ENCODE data around the gene PHYKPL.
A peak's percentile ranks its signal among the peaks of the same experiment; 100 is the strongest.

Gene PHYKPL

DNA sequence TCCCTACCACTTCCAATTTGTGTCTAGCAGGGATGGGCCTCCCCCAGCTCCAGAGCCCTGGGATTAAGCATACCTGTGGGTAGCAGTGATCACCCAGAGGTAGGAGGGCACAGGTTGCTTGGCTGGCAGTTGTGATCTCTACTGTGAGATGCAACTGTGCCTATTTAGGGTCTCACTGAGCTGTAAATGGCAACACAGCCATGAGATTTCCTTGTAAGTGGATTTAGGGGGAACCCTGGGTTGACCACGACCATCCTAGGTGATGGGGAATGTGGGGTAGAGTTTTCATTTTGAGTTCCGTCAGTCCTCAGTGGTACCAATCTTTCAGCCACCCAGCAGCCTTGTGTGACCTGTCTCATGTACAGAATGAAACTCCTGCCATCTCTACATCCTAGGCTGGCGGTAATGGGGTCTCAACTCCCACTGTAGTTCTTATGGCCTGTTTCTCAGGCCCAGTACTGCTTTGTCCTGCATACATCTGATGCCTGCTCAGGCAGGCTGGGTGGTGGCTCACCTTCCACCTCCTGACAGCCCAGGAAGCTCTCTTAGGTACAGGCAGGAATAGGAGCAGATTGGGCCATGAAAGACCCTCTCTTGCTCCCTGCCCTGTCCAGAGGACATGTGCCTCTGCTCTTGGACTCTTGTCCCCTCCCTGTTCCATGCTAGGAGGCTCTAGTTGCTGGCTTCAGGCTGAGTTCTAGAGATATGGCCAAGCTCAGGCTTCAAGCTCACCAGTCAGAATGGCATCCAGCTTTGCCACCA is 20.2 kb downstream of the PHYKPL start:
- no peaks in the 10 kb centered on the region for H3K9me3 Mint-ChIP-seq
- H3K27ac Mint-ChIP-seq: peak overlapping the region in 1 of 3 experiments; percentile 84
- no peak overlapping the region for H3K4me3 Mint-ChIP-seq
- H3K27me3 Mint-ChIP-seq (ENCODE audit: low read depth): no peaks in the 10 kb centered on the region
- peaks cover 13% of the 10 kb centered on the region for H3K4me1 Mint-ChIP-seq
- H3K36me3 Mint-ChIP-seq (ENCODE audit: low read depth): peaks cover 80% of the 10 kb centered on the region
- TF ChIP-seq, protein P1, sequence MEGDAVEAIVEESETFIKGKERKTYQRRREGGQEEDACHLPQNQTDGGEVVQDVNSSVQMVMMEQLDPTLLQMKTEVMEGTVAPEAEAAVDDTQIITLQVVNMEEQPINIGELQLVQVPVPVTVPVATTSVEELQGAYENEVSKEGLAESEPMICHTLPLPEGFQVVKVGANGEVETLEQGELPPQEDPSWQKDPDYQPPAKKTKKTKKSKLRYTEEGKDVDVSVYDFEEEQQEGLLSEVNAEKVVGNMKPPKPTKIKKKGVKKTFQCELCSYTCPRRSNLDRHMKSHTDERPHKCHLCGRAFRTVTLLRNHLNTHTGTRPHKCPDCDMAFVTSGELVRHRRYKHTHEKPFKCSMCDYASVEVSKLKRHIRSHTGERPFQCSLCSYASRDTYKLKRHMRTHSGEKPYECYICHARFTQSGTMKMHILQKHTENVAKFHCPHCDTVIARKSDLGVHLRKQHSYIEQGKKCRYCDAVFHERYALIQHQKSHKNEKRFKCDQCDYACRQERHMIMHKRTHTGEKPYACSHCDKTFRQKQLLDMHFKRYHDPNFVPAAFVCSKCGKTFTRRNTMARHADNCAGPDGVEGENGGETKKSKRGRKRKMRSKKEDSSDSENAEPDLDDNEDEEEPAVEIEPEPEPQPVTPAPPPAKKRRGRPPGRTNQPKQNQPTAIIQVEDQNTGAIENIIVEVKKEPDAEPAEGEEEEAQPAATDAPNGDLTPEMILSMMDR (IDR thresholded peaks at IDR 0.05; ENCODE audit: unreplicated experiment in 3 of 3): no peak

DNA sequence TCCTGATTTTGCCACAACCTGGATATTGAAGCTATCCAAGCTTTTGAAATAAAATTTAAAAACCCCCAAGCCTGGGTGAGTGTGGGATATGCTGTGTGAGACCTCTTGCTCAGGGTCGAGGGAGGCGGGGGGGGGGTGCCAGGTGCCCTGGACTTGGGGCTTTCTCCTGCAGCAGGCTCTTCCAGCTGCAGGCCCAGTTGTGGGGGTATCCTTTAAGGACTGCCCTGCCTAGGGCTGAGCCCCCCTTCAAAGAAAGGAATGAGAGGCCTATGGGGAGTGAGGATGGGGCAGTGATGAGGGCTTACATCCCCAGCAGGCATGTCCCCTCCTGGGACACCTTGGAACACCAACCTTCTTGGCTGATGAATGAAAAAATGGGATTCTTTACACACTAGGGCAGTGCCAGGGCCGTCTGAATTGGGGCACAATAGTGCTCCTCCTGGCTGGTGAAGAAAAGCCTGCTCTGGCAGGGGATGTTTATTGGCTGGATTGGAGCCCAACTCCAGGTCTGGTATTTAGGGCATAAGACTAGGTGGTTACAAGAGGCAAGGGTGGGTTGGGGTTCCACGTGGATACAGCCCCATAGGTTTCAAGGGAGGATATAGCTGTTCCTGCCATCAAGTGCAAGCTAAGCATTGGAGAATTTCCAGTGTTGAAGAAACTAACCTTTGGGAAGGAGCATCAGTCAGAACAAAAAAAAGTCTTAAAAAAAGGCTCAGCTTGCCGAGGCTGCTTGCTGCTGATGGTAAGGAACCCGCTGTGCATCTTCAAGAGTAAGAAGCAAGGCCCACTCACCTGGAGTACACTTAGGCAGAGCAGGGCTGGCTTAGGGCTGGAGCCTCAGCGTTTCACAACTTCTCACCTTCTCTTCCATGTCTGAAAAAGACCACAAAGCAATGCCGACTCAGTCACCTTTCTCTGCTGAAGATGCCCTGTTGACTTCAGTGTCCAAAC is 21.2 kb downstream of the PHYKPL start:
- H3K4me3 Mint-ChIP-seq: no peak overlapping the region
- TF ChIP-seq, protein P1 (IDR thresholded peaks at IDR 0.05; ENCODE audit: unreplicated experiment in 3 of 3): no peak
- no peaks in the 10 kb centered on the region for H3K27me3 Mint-ChIP-seq (ENCODE audit: low read depth)
- H3K27ac Mint-ChIP-seq: peak overlapping the region in 1 of 3 experiments; percentile 38
- no peaks in the 10 kb centered on the region for H3K9me3 Mint-ChIP-seq
- peaks cover 84% of the 10 kb centered on the region for H3K36me3 Mint-ChIP-seq (ENCODE audit: low read depth)
- peaks cover 23% of the 10 kb centered on the region for H3K4me1 Mint-ChIP-seq

DNA sequence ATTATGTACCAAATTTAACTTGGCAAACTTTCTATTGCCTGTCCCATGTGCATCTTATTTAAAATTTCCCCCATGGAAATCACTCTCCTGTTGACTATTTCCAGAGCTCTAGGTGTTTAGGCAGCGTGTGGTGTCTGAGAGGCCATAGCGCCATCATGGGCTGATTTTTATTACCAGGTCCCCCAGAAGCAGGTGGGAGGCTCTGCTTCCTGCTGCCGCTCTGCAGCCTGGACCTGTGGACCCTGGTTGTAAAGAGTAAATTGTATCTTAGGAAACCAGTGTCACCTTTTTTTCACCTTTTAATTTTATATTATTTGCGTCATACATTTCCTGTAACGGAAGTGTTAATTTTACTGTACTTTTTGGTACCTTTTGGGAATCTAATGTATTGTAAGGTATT is 21.9 kb downstream of the PHYKPL start:
- TF ChIP-seq, protein P1 (IDR thresholded peaks at IDR 0.05; ENCODE audit: unreplicated experiment in 3 of 3): no peak
- Mint-ChIP-seq H3K36me3 (ENCODE audit: low read depth) (peaks cover 86% of the 10 kb centered on the region), H3K27ac (no peak overlapping the region), H3K27me3 (ENCODE audit: low read depth) (no peaks in the 10 kb centered on the region), H3K4me1 (peaks cover 30% of the 10 kb centered on the region), H3K9me3 (no peaks in the 10 kb centered on the region), H3K4me3 (no peak overlapping the region)

DNA sequence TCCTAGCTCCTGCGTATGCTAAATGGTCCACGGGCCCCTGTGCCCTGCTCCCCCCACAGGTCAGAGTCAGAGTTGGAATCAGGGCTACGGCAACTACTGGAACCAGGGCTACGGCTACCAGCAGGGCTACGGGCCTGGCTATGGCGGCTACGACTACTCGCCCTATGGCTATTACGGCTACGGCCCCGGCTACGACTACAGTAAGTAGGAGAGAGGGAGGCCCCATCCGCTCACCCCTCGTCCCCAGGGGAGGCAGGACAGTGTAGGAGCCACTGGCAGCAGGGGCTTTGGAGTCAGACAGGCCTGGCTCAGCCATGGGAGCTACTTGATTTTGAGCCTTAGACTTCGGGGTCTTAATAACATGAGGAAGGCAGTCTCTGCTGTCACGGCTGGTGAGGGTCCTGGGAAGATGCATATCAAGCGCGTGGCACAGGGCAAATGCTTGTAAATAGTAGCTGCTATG is 22.5 kb downstream of the PHYKPL start:
- TF ChIP-seq, protein P1 (IDR thresholded peaks at IDR 0.05; ENCODE audit: unreplicated experiment in 3 of 3): no peak
- no peak overlapping the region for H3K4me3 Mint-ChIP-seq
- no peak overlapping the region for H3K27ac Mint-ChIP-seq
- H3K27me3 Mint-ChIP-seq (ENCODE audit: low read depth): no peaks in the 10 kb centered on the region
- peaks cover 32% of the 10 kb centered on the region for H3K4me1 Mint-ChIP-seq
- peaks cover 87% of the 10 kb centered on the region for H3K36me3 Mint-ChIP-seq (ENCODE audit: low read depth)
- no peaks in the 10 kb centered on the region for H3K9me3 Mint-ChIP-seq

DNA sequence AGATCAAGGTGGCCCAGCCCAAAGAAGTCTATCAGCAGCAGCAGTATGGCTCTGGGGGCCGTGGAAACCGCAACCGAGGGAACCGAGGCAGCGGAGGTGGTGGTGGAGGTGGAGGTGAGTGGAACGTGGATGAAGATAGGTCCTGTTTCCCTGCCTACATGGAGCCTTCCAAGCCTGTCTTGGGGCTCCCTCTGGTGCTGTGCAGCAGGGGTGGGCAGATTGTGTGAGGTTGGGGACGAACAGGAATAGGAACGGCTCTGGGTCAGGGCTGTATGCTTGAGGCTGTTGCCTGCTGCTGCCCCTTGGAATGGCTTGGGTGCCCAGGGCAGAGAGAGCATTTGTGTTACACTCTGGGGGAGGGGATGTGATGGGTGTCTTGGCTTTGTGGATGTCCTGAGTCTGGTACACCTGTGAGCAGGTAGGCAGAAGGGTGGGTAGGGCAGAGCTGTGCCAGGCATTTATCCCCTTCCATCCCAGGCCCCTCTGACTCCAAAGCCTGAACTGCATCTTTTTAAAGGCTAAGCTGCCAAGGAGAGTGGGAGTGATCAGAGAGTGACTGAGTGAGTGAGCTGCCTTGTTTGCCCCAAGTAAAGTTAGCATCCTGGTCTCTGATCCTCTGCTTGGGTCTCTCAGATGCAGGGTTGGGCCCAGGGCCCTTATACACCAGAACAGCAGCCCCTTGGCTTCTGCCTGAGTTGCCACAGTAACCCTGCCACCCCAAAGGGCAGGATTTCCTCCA is 23.1 kb downstream of the PHYKPL start:
- Mint-ChIP-seq H3K27me3 (ENCODE audit: low read depth) (no peaks in the 10 kb centered on the region), H3K9me3 (no peaks in the 10 kb centered on the region), H3K4me3 (no peak overlapping the region), H3K36me3 (ENCODE audit: low read depth) (peaks cover 81% of the 10 kb centered on the region), H3K4me1 (peaks cover 33% of the 10 kb centered on the region), H3K27ac (peak overlapping the region in 1 of 3 experiments; percentile 53)
- TF ChIP-seq, protein P1 (IDR thresholded peaks at IDR 0.05; ENCODE audit: unreplicated experiment in 3 of 3): no peak
